HS-27A (cell line): ENCODE results near the gene CYB5R2.

Experiments
- DNase-seq: peaks from one replicate; pipeline ENCODE4 v3.0.0-alpha.2; 2012; ENCODE audit warnings: low read depth, missing footprints

Gene CYB5R2

DNA sequence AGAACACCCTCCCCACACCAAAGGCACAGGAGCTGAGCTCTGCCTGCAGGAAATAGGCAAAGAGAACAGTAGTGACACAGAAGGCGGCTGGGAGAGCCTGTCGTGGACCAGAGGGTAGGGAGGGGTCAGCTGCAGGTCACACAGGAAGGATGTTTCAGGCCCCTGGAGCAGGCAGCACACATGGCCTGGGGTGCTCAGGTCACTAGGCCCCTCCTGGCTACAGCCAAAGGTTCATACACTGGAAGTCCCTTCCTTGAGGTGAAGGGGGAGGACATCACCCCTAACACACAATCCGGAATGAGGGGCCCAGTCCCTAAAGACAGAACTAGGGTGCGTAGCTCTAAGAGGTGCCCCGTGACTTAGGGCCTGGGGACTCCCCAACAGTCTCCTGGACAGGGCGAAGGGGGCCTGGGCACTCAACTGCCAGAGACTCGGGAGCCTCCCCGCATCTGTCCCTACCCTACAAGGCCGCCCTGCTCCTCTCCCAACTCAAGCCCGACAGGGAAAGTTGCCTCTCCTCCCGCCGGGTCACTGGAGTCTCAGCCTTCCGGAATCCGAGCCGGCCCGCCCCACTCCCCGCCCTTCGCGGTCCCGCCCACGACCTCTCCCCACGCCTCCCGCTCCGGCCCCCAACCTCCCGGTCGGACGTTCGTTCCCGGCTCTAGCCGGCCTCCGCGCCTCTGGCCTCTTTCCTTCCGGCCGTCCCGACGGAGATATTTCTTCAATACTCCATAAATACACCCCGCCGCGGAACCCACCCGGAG, at the start of gene CYB5R2:
TSS of gene CYB5R2 (minus strand) at position 541 of the 764 bp plus-strand sequence. CDS start 675 bp downstream, outside the sequence.
- no peak for DNase-seq

DNA sequence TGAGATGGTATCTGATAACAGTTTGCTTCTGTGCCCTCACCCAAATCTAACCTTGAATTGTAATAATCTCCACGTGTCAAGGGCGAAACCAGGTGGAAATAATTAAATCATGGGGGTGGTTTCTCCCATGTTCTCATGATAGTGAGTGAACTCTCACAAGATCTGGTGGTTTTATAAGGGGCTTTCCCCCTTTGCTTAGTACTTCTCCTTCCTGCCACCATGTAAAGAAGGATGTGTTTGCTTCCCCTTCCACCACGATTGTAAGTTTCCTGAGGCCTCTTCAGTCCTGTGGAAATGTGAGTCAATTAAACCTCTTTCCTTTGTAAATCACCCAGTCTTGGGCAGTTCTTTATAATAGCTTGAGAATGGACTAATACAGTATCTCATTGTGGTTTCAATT, 41.5 kb upstream of the CYB5R2 start:
- DNase-seq = no peak

DNA sequence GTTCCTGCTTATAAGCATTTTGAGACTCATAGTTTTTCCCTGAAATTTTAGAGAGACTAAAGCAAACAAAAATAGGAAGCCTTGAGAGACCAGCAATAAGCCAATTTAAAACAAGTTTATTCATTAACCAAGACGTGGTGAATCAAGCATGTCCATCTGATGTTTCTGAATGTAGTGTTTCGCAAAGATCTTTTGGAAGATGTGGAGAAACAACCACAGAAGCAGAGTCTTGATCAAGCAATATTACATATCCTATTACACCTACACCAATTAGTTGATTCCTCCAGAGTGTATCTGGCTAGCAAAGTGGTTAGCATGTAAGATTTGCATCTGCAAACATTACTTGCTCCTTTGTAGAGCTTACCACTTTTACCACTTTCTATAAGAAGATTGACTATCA, 33.1 kb upstream of the CYB5R2 start, which contains the start of gene OVCH2:
TSS of gene OVCH2 (minus strand) at position 101 of the 400 bp plus-strand sequence. CDS start at position 18, 83 bp downstream.
- no peak for DNase-seq

DNA sequence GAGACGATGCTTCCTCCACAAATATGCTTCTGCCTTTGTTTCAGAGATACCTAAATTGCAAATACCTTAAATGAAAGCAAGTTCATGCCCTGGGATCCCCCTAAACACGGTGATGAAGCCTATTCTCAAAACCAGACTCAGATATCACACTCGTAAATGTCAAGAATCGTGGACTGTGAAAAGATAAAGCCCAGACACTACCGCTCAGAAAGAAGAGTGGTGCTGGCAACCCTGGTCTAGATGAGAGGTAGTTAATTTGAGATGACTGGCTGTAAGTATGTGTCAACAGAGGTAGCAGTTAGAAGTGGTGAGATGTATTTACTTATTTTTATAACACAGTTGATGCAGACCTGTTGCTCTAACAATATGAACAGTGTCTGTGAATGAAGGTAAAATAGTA, 30.4 kb upstream of the CYB5R2 start:
- no peak for DNase-seq

DNA sequence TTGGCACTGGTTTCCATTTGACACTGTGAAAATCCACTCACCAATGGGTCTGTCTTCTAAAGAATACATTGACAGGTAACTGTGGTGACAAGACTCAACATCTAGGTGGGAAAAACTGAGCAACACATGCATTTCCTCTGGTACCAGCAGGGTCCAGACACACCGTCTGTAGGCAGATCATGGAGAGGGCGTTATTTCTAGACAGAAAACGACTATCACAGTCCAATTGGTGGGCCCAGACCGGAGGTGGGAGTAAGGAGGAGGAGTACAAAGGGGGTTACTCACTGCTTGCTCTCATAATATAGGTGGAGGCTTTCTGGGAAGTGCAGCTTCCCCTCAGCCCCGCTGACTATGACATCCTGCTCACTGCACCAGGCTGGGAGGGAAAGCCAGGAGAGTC, 23.1 kb upstream of the CYB5R2 start:
- no peak for DNase-seq

DNA sequence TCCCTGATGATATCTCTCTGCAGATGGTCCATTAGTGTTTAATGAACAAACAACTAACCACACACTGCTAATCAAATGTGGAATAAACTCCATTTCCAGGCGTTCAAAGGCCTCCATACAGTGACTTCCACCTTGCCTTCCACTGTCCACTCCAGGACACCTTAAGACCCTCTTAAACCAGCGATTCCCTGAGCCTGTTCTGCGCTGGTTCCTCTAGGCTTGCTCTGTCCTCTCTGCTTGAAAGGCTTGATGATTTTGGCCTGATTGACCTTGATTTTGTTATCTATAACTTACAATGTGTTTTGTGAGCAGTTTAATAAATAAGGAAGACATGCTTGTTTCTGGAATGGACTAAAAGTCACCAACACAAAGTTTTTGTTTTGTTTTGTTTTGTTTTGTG, 20.9 kb upstream of the CYB5R2 start:
- no peak for DNase-seq

DNA sequence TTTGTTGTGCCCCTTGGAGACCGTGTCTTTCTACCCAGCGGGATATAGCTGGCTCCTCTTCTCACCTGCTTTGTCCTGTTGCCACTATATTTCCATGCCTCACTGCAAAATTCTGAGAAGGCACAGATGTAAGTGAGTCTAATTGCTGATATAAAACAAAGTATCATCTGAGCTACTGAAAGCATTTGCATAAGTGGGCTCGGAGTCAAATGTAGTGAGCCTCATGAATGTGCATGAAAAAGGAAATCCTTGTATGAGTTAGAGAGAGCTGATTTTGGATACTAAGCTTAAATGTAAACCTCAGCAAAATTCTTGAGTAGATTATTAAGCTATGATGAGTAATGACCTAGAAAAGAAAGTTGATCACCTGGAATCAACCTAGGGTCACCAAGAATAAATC, 19.1 kb upstream of the CYB5R2 start:
- no peak for DNase-seq

DNA sequence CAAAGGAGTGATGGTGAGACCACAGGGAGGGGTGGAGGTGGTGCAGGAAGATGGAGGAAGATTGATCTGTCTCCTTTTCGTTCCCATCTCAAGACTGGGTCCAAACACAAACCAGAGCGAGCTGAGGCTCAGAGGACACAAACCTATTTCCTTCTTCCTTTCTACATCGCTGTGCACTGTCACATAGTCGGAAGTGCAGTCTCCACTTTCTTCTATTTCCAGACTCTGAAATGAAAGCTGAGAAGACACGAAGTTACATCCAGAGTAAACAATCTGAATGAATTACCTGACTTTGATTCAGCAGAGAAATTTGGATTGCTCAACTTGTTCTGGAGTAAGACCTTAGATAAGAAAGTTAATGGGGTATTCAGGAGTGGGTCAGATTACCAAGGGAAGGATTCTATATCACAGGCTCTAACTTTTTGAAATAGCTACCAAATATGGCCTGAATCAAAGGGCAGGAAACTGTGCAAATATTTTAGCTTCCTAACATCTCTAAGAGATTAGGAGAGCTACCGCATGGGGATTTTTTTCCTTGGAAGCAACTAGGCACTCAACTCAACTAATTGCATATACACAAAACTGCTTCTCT, 18.6 kb upstream of the CYB5R2 start:
- DNase-seq = no peak

DNA sequence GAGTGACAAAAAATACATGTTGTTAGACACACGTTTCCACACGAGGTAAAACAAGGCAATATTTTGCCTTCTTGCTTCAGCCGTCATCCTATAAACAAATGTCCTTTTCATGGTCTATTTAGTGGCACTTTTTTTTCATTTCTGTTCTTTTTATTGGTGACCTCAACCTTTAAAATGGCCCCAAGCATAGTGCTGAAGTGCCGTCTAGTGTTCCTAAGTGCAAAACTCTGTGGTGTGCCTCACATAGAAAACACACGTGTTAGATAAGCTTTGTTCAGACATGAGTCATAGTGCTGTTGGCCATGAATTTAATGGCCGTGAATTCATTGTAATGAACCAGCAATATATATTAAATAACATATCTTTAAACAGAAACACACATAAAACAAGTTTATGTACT, 17.3 kb upstream of the CYB5R2 start:
- DNase-seq = no peak

DNA sequence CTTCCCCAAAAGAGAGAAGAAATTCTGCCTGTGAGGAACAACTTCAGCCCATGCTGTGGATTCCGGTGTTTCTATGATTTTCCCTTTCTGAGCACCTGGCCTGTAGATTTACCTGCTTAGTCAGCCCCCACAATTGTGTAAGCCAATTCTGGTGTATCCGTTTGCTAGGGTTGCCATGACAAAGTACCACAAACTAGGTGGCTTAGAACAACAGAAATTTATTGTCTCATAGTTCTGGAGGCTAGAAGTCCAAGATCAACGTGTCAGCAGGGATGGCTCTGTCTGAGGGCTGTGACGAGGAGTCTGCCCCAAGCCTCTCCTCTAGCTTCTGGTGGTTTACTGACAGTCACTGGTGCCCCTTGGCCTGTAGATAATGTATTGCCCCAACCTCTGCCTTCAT, 15.9 kb upstream of the CYB5R2 start:
- no peak for DNase-seq

DNA sequence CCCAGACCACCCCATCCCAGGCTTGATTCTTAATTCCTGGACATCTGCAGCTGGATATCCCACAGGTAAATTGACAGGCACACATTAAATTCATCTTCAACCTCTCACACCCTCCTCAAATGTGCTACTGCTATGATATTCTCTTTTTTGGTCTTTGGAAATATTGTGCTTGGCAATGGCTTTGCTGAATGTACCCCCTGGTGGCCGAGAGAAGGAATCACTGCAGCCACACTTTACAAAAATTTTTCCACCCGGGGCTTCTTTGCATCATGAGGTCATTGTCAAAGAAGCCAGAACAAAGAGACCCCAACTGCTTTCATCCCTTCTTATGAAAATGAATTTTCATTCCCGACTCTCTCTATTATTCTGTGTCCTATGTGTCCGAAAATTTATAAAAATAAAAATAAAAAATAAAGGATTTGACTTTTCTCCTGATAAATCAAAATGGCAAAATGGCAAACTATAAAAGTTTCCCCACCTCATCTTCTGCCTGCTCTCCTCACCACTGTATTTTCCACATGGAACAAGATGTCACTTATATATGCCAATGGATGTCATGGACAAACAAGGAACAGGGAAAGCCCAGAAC, 15.0 kb upstream of the CYB5R2 start:
- no peak for DNase-seq

DNA sequence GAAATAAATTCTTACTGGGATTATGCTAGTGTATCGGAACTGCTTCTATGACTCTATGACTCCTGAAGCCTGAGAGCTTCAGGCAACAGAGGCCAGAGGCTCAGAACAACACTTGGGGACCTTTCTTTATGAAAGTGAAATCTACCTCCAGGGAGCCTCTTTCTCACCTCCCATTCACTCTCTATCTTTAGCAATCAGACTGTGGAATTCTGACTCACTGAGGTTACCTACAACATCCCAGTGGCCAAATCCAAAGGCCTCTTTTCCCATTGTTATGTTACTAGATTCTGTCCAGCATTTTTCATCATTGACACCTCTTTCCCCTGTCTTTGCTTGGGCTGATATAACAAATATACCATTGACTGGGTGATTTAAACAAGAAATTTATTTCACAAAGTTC, 14.1 kb upstream of the CYB5R2 start:
- no peak for DNase-seq

DNA sequence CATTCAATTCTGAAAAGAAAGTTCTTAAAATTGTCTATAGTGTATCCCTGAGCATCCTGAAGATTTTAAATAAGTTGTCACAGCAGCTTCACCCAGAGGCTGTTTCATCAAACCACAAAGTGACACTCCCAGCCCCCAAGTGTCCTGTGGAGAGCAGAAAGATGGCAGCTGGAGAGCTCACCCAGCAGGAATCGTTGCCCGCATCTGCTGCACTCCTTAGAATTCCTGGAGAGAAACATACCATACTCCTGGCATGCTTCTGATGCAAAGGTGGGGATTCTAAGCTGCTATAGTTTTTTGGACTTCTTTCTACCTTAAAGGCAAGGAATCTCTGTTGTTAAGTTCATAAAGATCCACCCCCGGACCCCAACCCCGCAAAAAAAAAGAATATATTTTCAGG, 13.5 kb upstream of the CYB5R2 start:
- DNase-seq = no peak

DNA sequence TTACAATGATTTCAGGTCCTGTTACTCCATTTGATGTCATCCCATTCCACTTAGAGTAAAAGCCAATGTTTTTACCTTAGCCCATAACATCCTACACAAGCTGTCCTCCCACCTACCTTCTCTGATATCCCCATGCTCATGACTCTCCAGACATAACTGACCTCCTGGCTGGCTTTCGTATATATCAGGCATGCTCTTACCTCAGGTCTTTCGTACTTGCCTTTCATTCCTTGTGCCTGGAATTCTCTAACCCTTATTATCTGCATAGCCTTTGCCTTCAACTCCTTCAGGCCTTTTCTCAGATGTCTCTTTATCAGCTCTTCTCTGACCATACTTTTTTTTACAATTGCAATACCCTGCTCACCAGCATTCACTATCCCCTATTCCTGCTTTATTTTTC, 10.3 kb upstream of the CYB5R2 start:
- no peak for DNase-seq

DNA sequence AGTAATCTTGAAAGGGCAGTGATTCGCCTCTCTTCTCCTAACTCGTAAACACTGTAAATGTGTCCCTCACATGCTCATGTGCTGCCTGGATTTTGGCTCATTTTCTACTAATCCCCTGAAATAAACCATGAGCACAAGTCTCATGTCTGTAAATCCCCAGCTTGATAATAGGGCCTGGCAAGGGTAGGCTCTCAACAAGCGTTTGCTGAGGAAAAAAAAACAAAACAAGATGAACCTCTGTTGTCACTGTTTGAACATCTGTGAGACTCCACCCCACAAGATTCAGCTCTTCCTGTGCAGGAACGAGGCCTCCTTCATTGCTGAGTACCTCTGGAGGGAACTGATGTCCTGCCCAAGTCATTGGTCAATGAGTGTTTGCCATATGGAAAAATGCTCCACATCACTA, 4.5 kb upstream of the CYB5R2 start:
- no peak for DNase-seq

DNA sequence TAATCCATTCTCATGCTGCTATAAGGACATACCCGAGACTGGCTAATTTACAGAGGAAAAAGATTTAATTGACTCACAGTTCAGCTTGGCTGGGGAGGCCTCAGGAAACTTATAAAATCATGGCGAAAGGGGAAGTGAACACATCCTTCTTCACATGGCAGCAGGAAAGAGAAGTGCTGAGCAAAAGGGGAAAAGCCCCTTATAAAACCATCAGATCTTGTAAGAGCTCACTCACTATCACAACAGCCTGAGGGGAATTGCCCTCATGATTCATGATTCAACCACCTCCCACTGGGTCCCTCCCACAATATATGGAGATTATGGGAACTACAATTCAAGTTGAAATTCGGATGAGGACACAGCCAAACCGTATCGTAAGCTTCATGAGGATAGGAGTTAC, 3.8 kb upstream of the CYB5R2 start:
- no peak for DNase-seq

DNA sequence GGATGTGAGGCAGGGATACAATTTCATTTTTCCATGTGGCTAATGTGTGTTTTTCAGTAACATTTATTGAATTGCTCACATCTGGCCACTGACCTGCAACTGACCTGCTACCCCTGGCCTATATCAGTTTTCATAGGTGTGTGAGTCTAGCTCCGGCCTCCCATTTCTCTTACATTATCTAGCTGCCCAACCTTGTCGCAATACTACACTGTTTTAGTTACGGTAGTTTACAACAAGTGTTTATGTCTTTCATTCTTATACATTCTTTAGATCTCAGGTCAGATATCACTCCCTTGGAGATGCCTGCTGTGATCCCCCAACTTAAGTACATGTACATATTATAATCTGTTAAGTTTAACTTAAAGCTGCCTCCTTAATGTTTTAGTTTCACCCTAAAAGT, 2.3 kb upstream of the CYB5R2 start:
- DNase-seq = no peak

DNA sequence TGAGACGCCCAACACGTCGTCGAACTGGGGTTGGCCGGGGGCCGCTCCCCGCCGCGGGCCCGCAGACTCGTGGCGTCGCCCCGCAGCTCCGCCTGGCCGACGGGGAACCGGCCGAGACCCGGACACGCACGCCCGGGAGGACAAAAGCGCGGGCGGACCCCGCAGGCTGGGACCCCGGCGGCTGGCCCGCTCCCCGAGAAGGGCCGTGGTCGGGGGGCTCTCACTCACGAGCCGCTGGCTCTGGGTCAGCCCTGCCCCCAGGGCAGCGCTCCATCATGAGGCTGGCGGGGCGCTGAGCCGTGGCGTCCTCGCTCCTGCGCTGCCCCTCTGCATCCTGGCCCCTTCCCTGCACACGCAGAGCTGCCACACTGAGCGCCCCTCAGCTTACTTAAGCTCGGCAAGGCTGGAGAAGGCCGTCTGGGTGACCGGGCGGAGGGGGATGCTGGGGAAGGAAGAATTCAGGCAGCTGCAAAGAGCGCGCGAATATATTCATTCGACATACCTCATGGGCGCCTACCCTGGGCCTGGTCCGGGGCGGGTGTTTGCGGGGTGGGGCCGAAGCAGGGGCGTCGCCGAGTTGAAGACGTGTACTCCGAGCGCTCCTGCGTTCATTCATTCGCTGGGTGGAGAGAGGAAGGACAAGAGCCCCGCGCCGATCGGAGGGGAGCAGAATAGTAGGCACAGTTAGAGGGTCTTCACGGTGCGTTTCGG, 579 bp upstream of the CYB5R2 start:
- DNase-seq = no peak

DNA sequence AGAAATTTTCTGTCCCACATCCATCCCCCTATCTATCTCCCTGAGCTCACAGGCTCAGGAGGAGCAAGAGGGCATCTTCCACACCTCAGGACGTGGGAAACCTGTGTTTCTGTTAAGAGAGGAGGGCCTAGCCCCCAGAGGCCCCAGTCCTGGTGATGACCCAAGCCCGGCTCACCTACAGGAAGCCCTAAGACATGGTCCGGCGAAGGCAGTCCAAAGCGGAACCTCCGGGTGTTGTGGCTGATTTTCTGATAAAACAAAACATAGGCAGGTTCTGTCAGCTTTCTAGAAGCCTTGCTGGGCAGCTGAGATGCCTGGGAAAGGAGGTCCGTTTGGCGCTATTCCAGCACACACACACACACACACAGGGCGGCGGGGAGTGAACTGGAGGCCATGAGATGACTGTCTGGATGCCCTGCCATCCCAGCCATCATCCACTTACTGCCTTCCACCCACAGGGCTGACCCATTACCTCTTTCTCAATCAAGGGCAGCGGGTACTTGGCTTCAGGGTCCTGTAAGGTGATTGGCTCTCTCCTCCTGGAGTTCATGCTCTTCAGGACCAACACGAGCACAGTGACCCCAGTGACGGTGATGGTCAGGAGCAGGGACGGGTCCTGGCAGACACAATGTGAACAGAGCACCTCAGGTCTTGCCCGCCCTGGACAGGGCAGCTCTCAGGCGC, 882 bp downstream of the CYB5R2 start:
- no peak for DNase-seq

DNA sequence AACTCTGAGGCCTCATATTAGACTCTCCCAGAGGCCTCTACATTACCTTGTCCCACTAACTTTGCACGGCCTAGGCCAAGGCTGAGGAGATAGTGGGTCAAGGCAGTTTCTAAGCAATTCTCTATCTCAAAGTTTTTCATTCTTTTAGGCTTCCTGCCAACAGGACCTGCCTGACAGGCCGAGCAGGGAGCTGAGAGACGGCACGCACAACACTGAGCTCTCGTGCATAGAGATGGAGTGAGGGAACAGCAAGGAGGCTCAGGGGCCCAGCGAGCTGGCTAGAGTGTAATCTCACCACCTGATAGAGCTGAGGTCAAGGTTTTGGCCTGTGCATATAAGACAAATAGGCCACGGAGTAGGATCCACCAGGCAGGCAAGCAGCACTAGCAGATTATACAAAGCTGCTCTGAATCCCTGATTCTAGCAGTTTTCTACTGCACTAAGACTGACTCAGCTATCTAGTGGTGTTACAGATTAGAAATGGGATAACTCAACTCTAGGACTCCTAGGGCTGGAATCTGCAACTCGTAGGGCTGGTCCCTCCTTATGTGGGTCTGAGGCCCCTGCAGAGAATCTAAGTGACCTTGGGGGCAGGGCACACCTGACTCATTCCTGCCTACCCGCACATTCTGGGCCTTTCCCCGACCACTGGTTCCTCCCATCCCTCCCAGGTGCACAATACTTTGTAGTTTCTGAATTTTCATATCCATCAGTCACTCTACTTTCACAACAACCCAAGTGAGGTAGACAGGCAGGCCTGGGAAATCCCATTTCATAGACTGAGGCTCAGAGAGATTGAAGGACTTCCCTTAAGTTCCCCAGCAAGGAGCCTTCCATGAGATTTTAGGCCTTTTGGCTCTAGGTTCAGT, 1.7 kb downstream of the CYB5R2 start:
- no peak for DNase-seq

DNA sequence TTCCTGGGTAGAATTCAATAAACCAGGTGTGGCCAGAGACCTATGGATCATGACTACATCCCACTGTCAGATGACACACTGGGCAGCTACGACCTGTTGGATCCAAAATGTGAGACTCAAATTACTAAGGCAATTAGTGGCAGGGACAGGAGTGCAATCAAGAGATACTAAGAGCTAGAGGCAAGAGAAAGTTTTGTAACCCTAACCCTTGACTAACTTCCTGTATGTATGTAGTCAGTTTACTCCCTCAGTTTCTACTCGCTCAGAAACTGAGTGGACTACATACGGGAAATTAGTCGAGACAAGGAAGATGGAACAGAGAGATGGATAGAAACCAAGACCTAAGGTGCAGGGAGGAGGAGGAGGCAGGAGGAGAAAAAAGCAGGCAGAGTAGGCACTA, 2.7 kb downstream of the CYB5R2 start:
- no peak for DNase-seq
